HepG2 (cell line): ENCODE data around the gene H19. TPM values are rescaled to one million over a fixed set of nuclear protein-coding genes. Genes with fewer than 3 reads are reported as not detected.

Source experiments
- ADNP ChIP-seq: sonication (generic); formaldehyde crosslinking; IDR thresholded peaks from 2 replicates; pipeline ENCODE4 v1.4.0; 2020; ENCODE audit warnings: missing genetic modification reagents
- CEBPB ChIP-seq: IDR thresholded peaks from 2 replicates; pipeline ENCODE4 v1.6.1; 2011; ENCODE audit warnings: low read depth, low read length, improper control_type of control experiment, borderline replicate concordance
- DMAP1 ChIP-seq: IDR thresholded peaks from 2 replicates; pipeline ENCODE4 v1.6.1; 2016
- ETV6 ChIP-seq: sonication (generic); formaldehyde crosslinking; conservative IDR thresholded peaks from 2 replicates; pipeline ENCODE4 v1.4.0; 2020; ENCODE audit warnings: missing genetic modification reagents
- GABPA ChIP-seq, 2 experiments: IDR thresholded peaks; 2 replicates each; pipeline ENCODE4 v1.6.1; 2011 to 2016; ENCODE audit warnings: low read depth in 2 of 2, low read length in 1 of 2, missing biosample characterization in 1 of 2, missing genetic modification characterization in 1 of 2
- HNF4A ChIP-seq: sonication (generic); formaldehyde crosslinking; IDR thresholded peaks from 2 replicates; pipeline ENCODE4 v1.4.0; 2020; ENCODE audit warnings: missing genetic modification reagents
- HNRNPL ChIP-seq: fragments of 200-400 bp; formaldehyde crosslinking; IDR thresholded peaks from 2 replicates; pipeline ENCODE4 v1.6.1; 2017; ENCODE audit warnings: mild to moderate bottlenecking, low read depth, low read length
- POGZ ChIP-seq: sonication (generic); formaldehyde crosslinking; IDR thresholded peaks from 2 replicates; pipeline ENCODE4 v1.4.0; 2020; ENCODE audit warnings: mild to moderate bottlenecking, missing genetic modification reagents
- RAD21 ChIP-seq: fragments of 450-650 bp; formaldehyde crosslinking; IDR thresholded peaks from 2 replicates; pipeline ENCODE4 v1.5.0; 2020; ENCODE audit warnings: mild to moderate bottlenecking
- RBAK ChIP-seq: sonication (generic); formaldehyde crosslinking; IDR thresholded peaks from 2 replicates; pipeline ENCODE4 v1.5.1; 2020; ENCODE audit warnings: mild to moderate bottlenecking, missing genetic modification reagents
- SKI ChIP-seq: fragments of 450-650 bp; IDR thresholded peaks from one replicate; pipeline ENCODE4 v1.6.1; 2018; ENCODE audit warnings: mild to moderate bottlenecking; ENCODE audit not compliant: partially characterized antibody
- STAG1 ChIP-seq: sonication (generic); formaldehyde crosslinking; IDR thresholded peaks from 2 replicates; pipeline ENCODE4 v1.4.0; 2020; ENCODE audit warnings: missing genetic modification reagents
- TEAD3 ChIP-seq: optimal IDR thresholded peaks from 2 replicates; pipeline ENCODE3; 2016; ENCODE audit warnings: borderline replicate concordance
- TRIM24 ChIP-seq: sonication (generic); formaldehyde crosslinking; IDR thresholded peaks from 2 replicates; pipeline ENCODE4 v1.8.0; 2022; ENCODE audit warnings: mild to moderate bottlenecking, missing genetic modification reagents
- ZC3H4 ChIP-seq: sonication (generic); formaldehyde crosslinking; IDR thresholded peaks from 2 replicates; pipeline ENCODE4 v1.4.0; 2020; ENCODE audit warnings: missing genetic modification reagents, borderline replicate concordance
- ZFY ChIP-seq: sonication (generic); formaldehyde crosslinking; IDR thresholded peaks from 2 replicates; pipeline ENCODE4 v1.4.0; 2020; ENCODE audit warnings: missing genetic modification reagents
- ZNF207 ChIP-seq: fragments of 450-650 bp; IDR thresholded peaks from 2 replicates; pipeline ENCODE4 v1.6.1; 2016; ENCODE audit warnings: antibody characterized with exemption, borderline replicate concordance
- ZNF446 ChIP-seq: sonication (generic); formaldehyde crosslinking; IDR thresholded peaks from 2 replicates; pipeline ENCODE4 v1.5.0; 2020; ENCODE audit warnings: mild to moderate bottlenecking, missing genetic modification reagents
- polyA plus RNA-seq, 8 experiments: library from polyadenylated mRNA; depleted of rRNA in 3 of 8; stranded (reverse) in 7 of 8; unstranded in 1 of 8; fragments of >200 nt; fragmentation: Illumina TruSeq in 4 of 8; extraction: Trizol in 4 of 8; gene quantifications; 2 replicates each; pipeline versions ENCODE4 v1.2.1 to v1.2.3, GENCODE V29; 2011 to 2016; ENCODE audit warnings: low read depth in 4 of 8, missing spikeins in 1 of 8, mixed read lengths in 1 of 8; ENCODE audit not compliant: insufficient read depth in 1 of 8
- total RNA-seq, 5 experiments: library from RNA; depleted of rRNA; stranded (reverse); fragments of >200 nt; fragmentation: Illumina TruSeq; extraction: Trizol; gene quantifications; 2 replicates each; pipeline ENCODE4 v1.2.3, GENCODE V29; 2016; ENCODE audit warnings: low read depth in 1 of 5
- TF ChIP-seq, protein P1 (sequence below): sonication (generic); formaldehyde crosslinking; IDR thresholded peaks from 2 replicates; pipeline ENCODE4 v1.5.0; 2020; ENCODE audit warnings: mild to moderate bottlenecking, missing genetic modification reagents, borderline replicate concordance
- TF ChIP-seq, protein P2 (sequence below): sonication (generic); formaldehyde crosslinking; IDR thresholded peaks from 2 replicates; pipeline ENCODE4 v1.8.0; 2022; ENCODE audit warnings: mild to moderate bottlenecking, missing genetic modification reagents, moderate library complexity
- TF ChIP-seq, protein P3 (sequence below): sonication (generic); formaldehyde crosslinking; IDR thresholded peaks from 2 replicates; pipeline ENCODE4 v1.4.0; 2020; ENCODE audit warnings: mild to moderate bottlenecking, missing genetic modification reagents, borderline replicate concordance
- TF ChIP-seq, protein P4 (sequence below): sonication (generic); formaldehyde crosslinking; conservative IDR thresholded peaks from 2 replicates; pipeline ENCODE4 v1.4.0; 2020; ENCODE audit warnings: missing genetic modification reagents
- TF ChIP-seq, protein P5 (sequence below): sonication (generic); formaldehyde crosslinking; IDR thresholded peaks from 2 replicates; pipeline ENCODE4 v1.5.1; 2020; ENCODE audit warnings: missing genetic modification reagents, mild to moderate bottlenecking, borderline replicate concordance
- TF ChIP-seq, protein P6 (sequence below): sonication (generic); formaldehyde crosslinking; IDR thresholded peaks from 2 replicates; pipeline ENCODE4 v1.8.1; 2023; ENCODE audit warnings: mild to moderate bottlenecking, missing genetic modification reagents, borderline replicate concordance

The H19 gene
- total and polyA plus RNA-seq, 2 of the 13 experiments (the other 11 are each of a cell fraction or from before 2014, with no cell fraction given): 1.2 to 2.4 TPM

DNA sequence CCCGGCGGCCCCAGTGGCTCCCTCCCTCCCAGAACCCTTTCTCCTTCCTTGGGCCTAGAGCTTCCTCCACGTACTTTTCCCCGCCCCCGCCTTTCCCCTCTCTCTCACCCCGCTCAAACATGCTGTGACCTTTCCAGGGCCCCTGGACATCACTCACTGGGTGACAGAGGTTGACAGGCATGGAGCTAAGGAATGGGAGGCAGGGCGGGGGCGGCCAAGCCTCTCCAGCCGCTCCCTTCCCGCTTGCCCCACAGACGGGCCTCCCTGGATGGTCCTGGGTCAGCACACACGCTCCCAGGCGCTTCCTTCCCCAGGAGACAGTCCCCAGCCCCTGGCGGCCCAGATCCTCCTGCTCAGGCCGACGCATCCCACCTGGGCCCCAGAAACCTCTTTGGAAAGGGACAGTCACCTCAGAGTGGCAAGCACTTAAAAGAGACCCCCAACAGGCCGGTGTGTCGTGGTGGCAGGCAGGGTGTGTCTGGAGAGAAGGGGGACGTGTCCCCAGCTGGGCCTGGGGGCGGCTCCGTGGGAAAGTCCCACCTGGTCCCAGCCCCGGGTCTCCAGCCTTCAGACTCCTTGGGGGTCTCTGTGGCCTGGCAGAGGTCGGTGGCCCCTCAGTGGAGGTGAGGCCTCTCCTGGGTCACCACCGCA lies 8.8 kb downstream of the H19 start (continued):
- TF ChIP-seq, protein P1, sequence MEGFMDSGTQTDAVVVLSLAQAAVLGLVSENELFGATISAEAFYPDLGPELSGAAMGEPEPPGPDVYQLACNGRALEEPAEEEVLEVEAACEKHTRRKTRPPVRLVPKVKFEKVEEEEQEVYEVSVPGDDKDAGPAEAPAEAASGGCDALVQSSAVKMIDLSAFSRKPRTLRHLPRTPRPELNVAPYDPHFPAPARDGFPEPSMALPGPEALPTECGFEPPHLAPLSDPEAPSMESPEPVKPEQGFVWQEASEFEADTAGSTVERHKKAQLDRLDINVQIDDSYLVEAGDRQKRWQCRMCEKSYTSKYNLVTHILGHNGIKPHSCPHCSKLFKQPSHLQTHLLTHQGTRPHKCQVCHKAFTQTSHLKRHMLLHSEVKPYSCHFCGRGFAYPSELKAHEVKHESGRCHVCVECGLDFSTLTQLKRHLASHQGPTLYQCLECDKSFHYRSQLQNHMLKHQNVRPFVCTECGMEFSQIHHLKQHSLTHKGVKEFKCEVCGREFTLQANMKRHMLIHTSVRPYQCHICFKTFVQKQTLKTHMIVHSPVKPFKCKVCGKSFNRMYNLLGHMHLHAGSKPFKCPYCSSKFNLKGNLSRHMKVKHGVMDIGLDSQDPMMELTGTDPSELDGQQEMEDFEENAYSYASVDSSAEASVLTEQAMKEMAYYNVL (CRISPR knock-in tag): no peak
- no peak for TF ChIP-seq SKI
- no peak for TF ChIP-seq GABPA (IDR thresholded peaks at IDR 0.05; ENCODE audit: low read depth, low read length)
- no peak for TF ChIP-seq GABPA (CRISPR knock-in tag; IDR thresholded peaks at IDR 0.05; ENCODE audit: low read depth)
- TF ChIP-seq, protein P2, sequence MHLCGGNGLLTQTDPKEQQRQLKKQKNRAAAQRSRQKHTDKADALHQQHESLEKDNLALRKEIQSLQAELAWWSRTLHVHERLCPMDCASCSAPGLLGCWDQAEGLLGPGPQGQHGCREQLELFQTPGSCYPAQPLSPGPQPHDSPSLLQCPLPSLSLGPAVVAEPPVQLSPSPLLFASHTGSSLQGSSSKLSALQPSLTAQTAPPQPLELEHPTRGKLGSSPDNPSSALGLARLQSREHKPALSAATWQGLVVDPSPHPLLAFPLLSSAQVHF (CRISPR knock-in tag): no peak
- no peak for TF ChIP-seq ZNF446 (CRISPR knock-in tag)
- no peak for TF ChIP-seq ADNP (CRISPR knock-in tag)
- no peak for TF ChIP-seq RBAK (CRISPR knock-in tag)
- TF ChIP-seq ETV6 (CRISPR knock-in tag): no peak
- TF ChIP-seq TEAD3 (CRISPR knock-in tag): no peak
- TF ChIP-seq, protein P3, sequence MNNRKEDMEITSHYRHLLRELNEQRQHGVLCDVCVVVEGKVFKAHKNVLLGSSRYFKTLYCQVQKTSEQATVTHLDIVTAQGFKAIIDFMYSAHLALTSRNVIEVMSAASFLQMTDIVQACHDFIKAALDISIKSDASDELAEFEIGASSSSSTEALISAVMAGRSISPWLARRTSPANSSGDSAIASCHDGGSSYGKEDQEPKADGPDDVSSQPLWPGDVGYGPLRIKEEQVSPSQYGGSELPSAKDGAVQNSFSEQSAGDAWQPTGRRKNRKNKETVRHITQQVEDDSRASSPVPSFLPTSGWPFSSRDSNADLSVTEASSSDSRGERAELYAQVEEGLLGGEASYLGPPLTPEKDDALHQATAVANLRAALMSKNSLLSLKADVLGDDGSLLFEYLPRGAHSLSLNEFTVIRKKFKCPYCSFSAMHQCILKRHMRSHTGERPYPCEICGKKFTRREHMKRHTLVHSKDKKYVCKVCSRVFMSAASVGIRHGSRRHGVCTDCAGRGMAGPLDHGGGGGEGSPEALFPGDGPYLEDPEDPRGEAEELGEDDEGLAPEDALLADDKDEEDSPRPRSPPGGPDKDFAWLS (CRISPR knock-in tag): no peak
- no peak for TF ChIP-seq ZNF207
- no peak for TF ChIP-seq CEBPB
- TF ChIP-seq, protein P4, sequence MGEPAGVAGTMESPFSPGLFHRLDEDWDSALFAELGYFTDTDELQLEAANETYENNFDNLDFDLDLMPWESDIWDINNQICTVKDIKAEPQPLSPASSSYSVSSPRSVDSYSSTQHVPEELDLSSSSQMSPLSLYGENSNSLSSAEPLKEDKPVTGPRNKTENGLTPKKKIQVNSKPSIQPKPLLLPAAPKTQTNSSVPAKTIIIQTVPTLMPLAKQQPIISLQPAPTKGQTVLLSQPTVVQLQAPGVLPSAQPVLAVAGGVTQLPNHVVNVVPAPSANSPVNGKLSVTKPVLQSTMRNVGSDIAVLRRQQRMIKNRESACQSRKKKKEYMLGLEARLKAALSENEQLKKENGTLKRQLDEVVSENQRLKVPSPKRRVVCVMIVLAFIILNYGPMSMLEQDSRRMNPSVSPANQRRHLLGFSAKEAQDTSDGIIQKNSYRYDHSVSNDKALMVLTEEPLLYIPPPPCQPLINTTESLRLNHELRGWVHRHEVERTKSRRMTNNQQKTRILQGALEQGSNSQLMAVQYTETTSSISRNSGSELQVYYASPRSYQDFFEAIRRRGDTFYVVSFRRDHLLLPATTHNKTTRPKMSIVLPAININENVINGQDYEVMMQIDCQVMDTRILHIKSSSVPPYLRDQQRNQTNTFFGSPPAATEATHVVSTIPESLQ (CRISPR knock-in tag): no peak
- no peak for TF ChIP-seq DMAP1
- TF ChIP-seq, protein P5, sequence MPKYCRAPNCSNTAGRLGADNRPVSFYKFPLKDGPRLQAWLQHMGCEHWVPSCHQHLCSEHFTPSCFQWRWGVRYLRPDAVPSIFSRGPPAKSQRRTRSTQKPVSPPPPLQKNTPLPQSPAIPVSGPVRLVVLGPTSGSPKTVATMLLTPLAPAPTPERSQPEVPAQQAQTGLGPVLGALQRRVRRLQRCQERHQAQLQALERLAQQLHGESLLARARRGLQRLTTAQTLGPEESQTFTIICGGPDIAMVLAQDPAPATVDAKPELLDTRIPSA (CRISPR knock-in tag): no peak
- peak; percentile 98; the same call in 1 of the 2 replicates for TF ChIP-seq ZC3H4
- TF ChIP-seq ZFY (CRISPR knock-in tag): peak; percentile 55; the same call in 1 of the 2 replicates
- TF ChIP-seq, protein P6, sequence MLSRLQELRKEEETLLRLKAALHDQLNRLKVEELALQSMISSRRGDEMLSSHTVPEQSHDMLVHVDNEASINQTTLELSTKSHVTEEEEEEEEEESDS (CRISPR knock-in tag): no peak
- TF ChIP-seq STAG1: peak; percentile 10; the same call in 1 of the 2 replicates
- no peak for TF ChIP-seq RAD21
- no peak for TF ChIP-seq POGZ (CRISPR knock-in tag)
- TF ChIP-seq HNF4A (CRISPR knock-in tag): peak; percentile 39; the same call in 1 of the 2 replicates
- peak; percentile 70; the same call in 1 of the 2 replicates for TF ChIP-seq HNRNPL
- TF ChIP-seq TRIM24 (CRISPR knock-in tag): no peak
